K562 (cell line): ENCODE results near the gene PRKD1.

Experiments used
- CHD2 ChIP-seq: IDR thresholded peaks from 2 replicates; pipeline ENCODE4 v1.6.1; 2011; ENCODE audit warnings: low read depth, low read length
- ELK1 ChIP-seq: sonication (generic); formaldehyde crosslinking; IDR thresholded peaks from 2 replicates; pipeline ENCODE4 v1.8.1; 2022; ENCODE audit warnings: missing genetic modification reagents
- EZH2 ChIP-seq: IDR thresholded peaks from 2 replicates; pipeline ENCODE4 v1.6.1; 2012; ENCODE audit warnings: low read depth, mild to moderate bottlenecking, inconsistent platforms, low read length, borderline replicate concordance
- JUN ChIP-seq, 2 experiments: sonication (generic) in 1 of 2; formaldehyde crosslinking in 1 of 2; IDR thresholded peaks; 2 replicates each; pipeline versions ENCODE4 v1.6.1 to v1.8.0; 2012 to 2022; ENCODE audit warnings: borderline replicate concordance in 2 of 2, mild to moderate bottlenecking in 2 of 2, improper control_type of control experiment in 1 of 2, low read depth in 1 of 2, low read length in 1 of 2, missing genetic modification reagents in 1 of 2
- MAFK ChIP-seq: IDR thresholded peaks from 2 replicates; pipeline ENCODE4 v1.6.1; 2011; ENCODE audit warnings: low read length, improper control_type of control experiment
- SP2 ChIP-seq: IDR thresholded peaks from 2 replicates; pipeline ENCODE4 v1.6.1; 2011; ENCODE audit warnings: mild to moderate bottlenecking, low read depth, low read length, moderate library complexity; ENCODE audit not compliant: poor library complexity, severe bottlenecking; ENCODE audit errors: extremely low read depth
- ZBTB33 ChIP-seq: sonication (generic); formaldehyde crosslinking; IDR thresholded peaks from 2 replicates; pipeline ENCODE4 v1.8.1; 2023; ENCODE audit warnings: mild to moderate bottlenecking, missing genetic modification reagents
- ZFP36 ChIP-seq: fragments of 150-350 bp; IDR thresholded peaks from 2 replicates; pipeline ENCODE4 v1.6.1; 2018; ENCODE audit warnings: low read length, low read depth; ENCODE audit not compliant: partially characterized antibody
- ZFX ChIP-seq: sonication (generic); formaldehyde crosslinking; IDR thresholded peaks from 2 replicates; pipeline ENCODE4 v1.8.0; 2022; ENCODE audit warnings: mild to moderate bottlenecking, missing genetic modification reagents, moderate library complexity
- ZNF445 ChIP-seq: fragments of 250-450 bp; sonication (Bioruptor Pico); IDR thresholded peaks from 2 replicates; pipeline ENCODE4 v1.4.0; 2020; ENCODE audit warnings: low read depth, mild to moderate bottlenecking, moderate library complexity
- TF ChIP-seq, protein P1 (sequence below): sonication (generic); formaldehyde crosslinking; IDR thresholded peaks from 2 replicates; pipeline ENCODE4 v1.8.0; 2022; ENCODE audit warnings: mild to moderate bottlenecking, low read depth, missing genetic modification reagents
- TF ChIP-seq, protein P2 (sequence below), 2 experiments: fragments of 450-650 bp; formaldehyde crosslinking in 1 of 2; IDR thresholded peaks; 2 replicates each; pipeline versions ENCODE4 v1.4.0 to v1.6.1; 2014 to 2020; ENCODE audit warnings: mild to moderate bottlenecking in 2 of 2, borderline replicate concordance in 1 of 2, low read depth in 1 of 2
- TF ChIP-seq, protein P3 (sequence below), 2 experiments: fragments of 450-650 bp in 1 of 2; sonication (generic) in 1 of 2; formaldehyde crosslinking; conservative IDR thresholded peaks; 2 replicates each; pipeline versions ENCODE4 v1.4.0 to v1.8.1; 2020 to 2022; ENCODE audit warnings: mild to moderate bottlenecking in 1 of 2, missing genetic modification reagents in 1 of 2

- TF ChIP-seq ZFP36 (no peak), SP2 (no peak), EZH2 (no peak), ZBTB33 (CRISPR knock-in tag) (no peak), MAFK (no peak), JUN (IDR thresholded peaks at IDR 0.05; ENCODE audit: borderline replicate concordance, low read depth, low read length) (no peak), JUN (CRISPR knock-in tag; IDR thresholded peaks at IDR 0.05; ENCODE audit: borderline replicate concordance) (no peak), ZNF445 (CRISPR knock-in tag) (no peak), CHD2 (no peak), ZFX (CRISPR knock-in tag) (no peak), ELK1 (no peak)
- TF ChIP-seq, protein P1, sequence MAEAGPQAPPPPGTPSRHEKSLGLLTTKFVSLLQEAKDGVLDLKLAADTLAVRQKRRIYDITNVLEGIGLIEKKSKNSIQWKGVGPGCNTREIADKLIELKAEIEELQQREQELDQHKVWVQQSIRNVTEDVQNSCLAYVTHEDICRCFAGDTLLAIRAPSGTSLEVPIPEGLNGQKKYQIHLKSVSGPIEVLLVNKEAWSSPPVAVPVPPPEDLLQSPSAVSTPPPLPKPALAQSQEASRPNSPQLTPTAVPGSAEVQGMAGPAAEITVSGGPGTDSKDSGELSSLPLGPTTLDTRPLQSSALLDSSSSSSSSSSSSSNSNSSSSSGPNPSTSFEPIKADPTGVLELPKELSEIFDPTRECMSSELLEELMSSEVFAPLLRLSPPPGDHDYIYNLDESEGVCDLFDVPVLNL (CRISPR knock-in tag), result no peak
- TF ChIP-seq, protein P2, sequence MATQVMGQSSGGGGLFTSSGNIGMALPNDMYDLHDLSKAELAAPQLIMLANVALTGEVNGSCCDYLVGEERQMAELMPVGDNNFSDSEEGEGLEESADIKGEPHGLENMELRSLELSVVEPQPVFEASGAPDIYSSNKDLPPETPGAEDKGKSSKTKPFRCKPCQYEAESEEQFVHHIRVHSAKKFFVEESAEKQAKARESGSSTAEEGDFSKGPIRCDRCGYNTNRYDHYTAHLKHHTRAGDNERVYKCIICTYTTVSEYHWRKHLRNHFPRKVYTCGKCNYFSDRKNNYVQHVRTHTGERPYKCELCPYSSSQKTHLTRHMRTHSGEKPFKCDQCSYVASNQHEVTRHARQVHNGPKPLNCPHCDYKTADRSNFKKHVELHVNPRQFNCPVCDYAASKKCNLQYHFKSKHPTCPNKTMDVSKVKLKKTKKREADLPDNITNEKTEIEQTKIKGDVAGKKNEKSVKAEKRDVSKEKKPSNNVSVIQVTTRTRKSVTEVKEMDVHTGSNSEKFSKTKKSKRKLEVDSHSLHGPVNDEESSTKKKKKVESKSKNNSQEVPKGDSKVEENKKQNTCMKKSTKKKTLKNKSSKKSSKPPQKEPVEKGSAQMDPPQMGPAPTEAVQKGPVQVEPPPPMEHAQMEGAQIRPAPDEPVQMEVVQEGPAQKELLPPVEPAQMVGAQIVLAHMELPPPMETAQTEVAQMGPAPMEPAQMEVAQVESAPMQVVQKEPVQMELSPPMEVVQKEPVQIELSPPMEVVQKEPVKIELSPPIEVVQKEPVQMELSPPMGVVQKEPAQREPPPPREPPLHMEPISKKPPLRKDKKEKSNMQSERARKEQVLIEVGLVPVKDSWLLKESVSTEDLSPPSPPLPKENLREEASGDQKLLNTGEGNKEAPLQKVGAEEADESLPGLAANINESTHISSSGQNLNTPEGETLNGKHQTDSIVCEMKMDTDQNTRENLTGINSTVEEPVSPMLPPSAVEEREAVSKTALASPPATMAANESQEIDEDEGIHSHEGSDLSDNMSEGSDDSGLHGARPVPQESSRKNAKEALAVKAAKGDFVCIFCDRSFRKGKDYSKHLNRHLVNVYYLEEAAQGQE (IDR thresholded peaks at IDR 0.05; ENCODE audit: borderline replicate concordance), result no peak
- TF ChIP-seq, protein P2 (CRISPR knock-in tag; IDR thresholded peaks at IDR 0.05; ENCODE audit: low read depth), result no peak
- TF ChIP-seq, protein P3, sequence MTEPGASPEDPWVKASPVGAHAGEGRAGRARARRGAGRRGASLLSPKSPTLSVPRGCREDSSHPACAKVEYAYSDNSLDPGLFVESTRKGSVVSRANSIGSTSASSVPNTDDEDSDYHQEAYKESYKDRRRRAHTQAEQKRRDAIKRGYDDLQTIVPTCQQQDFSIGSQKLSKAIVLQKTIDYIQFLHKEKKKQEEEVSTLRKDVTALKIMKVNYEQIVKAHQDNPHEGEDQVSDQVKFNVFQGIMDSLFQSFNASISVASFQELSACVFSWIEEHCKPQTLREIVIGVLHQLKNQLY (CRISPR knock-in tag; conservative IDR thresholded peaks at IDR 0.05), result no peak
These were observed 8.7 kb downstream of the PRKD1 start for GRCh38 chr14:29918981-29919380.
